Gastroesophageal sphincter (tissue), 3 donors: ENCODE data around the gene NRAP.

Source experiments
- CTCF ChIP-seq, 4 experiments: fragments of 200-600 bp in 2 of 4; fragments of 450-650 bp in 2 of 4; sonication (generic) in 1 of 4; IDR thresholded peaks; one replicate each; pipeline ENCODE4 v1.5.1; 2017 to 2019; ENCODE audit warnings: antibody characterized with exemption in 4 of 4, mild to moderate bottlenecking in 2 of 4, moderate library complexity in 2 of 4
- POLR2A ChIP-seq, 2 donors: fragments of 450-650 bp; IDR thresholded peaks; one replicate each; pipeline ENCODE4 v1.6.1; 2017; ENCODE audit warnings: antibody characterized with exemption in 2 of 2, mild to moderate bottlenecking in 2 of 2, moderate library complexity in 1 of 2
- POLR2AphosphoS5 ChIP-seq: sonication (generic); formaldehyde crosslinking; IDR thresholded peaks from one replicate; pipeline ENCODE4 v1.6.1; 2017; ENCODE audit warnings: antibody characterized with exemption

GRCh38 chr10:113679463-113680189 lies 15.8 kb upstream of the NRAP start, which contains the start of gene CASP7:
- peak in 1 of 4 experiments; percentile 9 for TF ChIP-seq CTCF (IDR thresholded peaks at IDR 0.05)
- TF ChIP-seq POLR2A (IDR thresholded peaks at IDR 0.05), result peak; percentile 49 to 66
- TF ChIP-seq POLR2AphosphoS5, result peak; percentile 65
